Posterior vena cava (tissue), 2 donors: Measurements from ENCODE around the gene CPA5. TPM values are rescaled to one million over a fixed set of nuclear protein-coding genes. Genes with fewer than 3 reads are reported as not detected.

ENCODE experiments used
- DNase-seq: peaks from one replicate; pipeline ENCODE4 v3.0.0-alpha.2; 2020; ENCODE audit warnings: low spot score
- intact Hi-C, 2 donors: fragments of 100-400 bp; cut with DNase I; formaldehyde crosslinking; loops; one replicate each; pipeline versions ENCODE4 v1.14.1 to v1.14.2; 2022 to 2023
- total RNA-seq, 2 donors: library from RNA; stranded (reverse); fragmentation: NEBNext Ultra II Directional; extraction: Animal tissue kit (Norgen Biotek cat#: 25700); gene quantifications; one replicate each; pipeline ENCODE4 v1.2.1, GENCODE V29; 2021
- donor health status: DM: yes; HTN: yes; CAD: no.
- donor health status: DM: yes; HTN: yes; CAD: no.

The CPA5 gene
- total RNA-seq, 2 donors from 2014 or later = not detected

DNA sequence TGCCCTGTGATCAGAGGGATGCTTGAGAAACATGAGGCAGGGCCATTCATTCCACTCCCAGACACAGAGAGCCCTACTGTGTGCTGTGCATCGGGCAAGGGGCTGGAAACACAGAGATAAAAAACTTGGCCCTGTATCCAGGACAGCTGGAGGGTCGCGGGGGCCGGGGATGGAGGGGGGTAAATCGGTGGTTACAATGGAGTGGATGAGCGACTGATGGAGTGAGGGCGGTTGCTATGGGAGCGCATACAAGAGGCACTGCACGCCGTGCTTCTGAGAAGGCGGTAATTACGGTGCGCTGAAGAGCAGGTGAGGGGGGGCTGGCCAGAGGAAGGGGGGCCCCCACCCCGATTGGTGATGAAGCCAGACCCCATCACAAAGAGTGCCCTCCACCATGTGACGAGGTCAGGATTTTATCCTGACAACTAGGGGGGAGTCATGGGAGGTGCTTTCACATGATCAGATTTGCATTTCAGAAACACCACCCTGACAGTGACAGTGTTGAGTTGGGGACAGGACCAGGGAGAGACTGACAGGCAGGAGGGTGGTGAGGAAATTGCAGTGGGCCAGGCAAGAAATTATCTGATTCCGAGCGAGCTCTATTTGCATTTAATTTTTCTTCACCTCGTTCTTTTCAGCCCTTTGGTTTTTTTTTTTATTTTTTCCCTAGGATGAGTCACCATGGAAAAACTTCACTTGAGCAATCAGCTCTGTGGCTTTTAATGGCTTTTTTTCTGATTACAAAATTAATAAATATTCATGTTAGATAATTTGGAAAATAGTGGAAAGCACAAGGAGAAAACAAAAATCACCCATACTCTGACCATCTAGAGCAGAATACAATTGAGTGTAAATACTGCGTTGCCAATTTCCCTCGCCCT is 7.8 kb downstream of the CPA5 start:
- DNase-seq = peak; percentile 55
- intact Hi-C loops = loop anchor here in 1 of 2 donors (5.0 kb wide), 1 partner anchor 70 kb away; no protein-coding TSS in a partner anchor

DNA sequence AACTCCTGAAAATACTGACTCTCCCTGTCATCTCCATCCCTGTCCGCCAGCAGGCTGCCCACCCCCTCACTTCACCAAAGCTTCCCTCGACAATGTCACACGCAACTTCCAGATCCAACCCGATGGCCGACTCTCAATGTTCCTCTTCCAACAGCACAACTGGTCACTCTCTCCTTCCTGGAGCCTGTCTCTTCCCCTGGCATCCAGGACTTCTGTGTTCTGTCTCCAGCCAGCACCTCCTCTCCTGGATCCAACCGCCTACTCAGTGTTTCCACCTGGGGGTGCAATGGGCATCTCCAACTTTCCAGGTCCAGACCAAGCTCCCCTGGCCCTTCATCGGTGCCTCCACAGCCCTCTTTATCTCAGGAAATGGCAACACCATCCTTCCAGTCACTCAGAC is 8.6 kb downstream of the CPA5 start:
- DNase-seq = no peak
- intact Hi-C loops = loop anchor here in 1 of 2 donors (5.0 kb wide), 1 partner anchor 71 kb away; no protein-coding TSS in a partner anchor

DNA sequence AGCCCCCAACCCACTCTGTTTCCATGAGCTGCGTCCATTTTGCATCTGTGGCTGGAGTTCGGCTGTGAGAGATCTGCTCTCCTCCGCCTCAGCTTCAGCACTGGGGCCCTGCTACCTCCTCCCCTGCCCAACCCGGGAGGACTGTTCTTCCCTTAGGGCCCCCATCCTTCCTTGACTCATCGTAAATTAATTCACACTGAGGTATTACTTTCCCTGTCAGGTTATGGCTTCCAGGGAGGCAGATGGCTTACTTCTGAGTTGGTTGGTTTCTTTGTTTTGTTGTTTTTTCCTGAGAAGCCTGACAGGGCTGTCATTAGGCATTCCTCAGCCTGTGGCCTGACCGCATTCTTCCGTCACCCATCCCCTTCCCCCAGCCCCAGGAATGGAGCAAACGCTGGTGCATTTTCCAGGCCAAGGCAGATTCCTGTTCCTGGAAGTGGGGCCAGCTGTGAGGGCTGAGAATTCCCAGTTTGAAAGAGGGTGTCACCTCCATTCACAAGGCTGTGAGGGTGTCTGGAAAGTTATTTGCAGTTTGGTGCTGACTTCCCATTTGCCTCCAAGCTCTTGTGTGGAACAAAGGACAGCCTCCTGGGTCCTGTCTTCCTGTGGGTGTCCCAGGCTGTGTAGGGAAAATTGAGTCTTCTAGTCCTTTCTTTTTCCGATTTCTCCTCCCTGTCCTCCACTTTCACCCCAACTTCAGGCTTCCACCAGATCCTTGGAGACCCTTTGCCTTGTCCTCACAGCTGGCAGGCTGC is 11.7 kb downstream of the CPA5 start:
- intact Hi-C loops = no loop called here
- peak; percentile 78 for DNase-seq

DNA sequence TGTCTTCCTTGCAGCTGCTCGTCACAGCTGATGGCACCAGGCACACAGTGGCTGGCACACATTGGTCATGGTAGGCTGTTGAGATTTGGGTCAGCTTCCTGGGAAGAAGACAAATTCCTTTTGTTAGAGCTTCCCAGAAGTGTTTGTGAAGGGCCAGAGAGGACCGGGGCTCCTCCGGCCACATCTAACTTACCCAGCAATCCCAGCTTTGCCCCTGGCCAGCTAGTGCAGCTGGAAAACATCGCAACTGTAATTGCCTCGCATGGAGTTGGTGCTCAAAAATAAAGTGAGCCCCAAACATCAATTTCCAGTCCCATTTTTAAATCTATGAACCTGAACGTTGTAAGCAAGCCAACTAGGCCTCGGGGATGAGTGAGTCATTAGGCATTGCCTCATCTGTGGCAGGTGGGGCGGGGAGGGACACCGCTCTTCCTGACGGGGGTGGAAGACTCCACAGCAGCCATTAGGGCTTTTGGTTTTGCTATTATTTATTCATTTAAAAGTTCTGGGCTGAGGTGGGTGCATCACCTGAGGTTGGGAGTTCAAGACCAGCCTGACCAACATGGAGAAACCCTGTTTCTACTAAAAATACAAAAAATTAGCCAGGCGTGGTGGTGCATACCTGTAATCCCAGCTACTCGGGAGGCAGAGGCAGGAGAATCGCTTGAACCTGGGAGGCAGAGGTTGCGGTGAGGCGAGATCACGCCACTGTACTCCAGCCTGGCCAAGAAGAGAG is 12.4 kb downstream of the CPA5 start:
- intact Hi-C loops = no loop called here
- DNase-seq = peak; percentile 85

DNA sequence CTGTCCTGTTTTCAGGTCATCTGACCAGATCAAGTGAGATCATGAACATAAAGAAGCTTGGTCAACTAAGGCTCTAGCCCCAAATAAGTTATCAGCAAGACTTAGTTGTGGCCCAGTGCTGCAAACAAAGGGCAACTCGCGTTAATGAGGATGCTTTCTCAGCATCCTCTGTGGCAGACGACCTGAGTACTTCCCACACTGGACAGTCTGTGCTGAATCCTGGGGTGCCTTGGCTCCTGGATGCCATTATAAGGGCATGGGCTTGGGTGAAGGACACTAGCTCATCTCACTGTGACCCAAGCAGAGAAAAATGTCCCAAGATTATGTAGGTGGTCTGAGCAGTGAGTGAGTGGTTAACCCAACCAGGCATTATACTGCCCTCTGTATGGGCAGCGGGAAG is 13.9 kb downstream of the CPA5 start:
- intact Hi-C loops = no loop called here
- no peak for DNase-seq

DNA sequence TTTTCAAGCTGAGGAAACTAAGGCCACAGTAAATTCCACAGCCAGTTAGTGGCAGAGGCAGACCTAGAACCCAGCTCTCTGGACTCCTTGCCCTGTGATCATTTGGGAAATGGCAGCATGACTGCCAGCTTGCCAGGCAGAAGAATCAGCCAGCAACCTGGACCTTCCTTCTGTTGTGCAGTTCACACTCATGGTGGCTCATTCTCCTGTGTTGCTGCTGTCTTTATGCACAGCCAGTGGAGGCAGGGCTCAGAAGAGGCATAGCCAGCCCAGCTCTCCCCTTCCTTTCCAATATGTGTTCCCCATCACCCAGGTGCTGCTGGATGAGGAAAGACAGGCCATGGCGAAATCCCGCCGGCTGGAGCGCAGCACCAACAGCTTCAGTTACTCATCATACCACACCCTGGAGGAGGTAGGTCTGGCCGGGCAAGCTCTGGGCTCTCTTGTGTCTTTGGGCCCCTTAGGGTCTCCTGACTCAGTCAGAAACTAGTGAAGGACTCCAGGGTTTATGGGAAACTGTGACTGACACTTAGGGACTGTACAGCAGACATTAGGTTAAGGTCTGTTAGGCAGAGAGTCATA is 14.8 kb downstream of the CPA5 start:
- intact Hi-C loops = no loop called here
- peak; percentile 45 for DNase-seq

DNA sequence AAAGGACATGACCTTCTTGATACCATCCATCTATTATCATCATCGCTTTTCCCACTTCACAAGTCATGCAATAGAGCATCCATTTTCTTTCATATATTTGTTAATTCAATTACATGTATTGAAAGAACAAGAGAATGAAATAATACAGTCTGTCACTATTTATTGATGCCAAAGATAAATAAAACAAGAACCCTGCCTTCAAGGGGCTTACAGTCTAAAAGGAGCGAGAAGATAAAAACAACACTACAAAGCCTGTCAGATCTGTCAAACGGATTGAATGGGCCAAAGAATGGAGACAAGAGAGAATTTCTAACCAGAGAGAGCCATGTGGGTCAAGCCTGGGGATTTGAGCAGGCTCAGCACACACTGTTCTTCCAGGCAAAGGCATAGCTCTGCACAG is 15.9 kb downstream of the CPA5 start:
- peak; percentile 5 for DNase-seq
- intact Hi-C loops = no loop called here

DNA sequence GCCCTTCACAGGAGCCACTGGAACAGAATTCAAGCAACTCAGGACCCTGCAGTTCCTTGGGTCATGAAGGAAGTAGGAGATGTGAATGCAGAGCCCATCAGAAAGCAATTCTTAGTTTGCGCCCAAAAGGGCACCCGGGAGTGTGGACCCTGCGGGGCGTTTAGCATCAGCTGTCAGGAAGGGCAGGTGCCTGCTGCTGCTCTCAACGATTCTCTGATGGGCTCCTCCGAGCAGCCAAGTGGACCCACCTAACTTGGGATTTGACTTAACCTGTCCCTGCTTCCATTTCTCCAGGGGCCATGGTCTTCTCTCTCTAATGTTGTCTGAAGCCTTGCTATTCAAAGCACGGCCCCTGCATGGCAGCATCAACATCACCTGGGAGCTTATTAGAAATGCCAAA is 17.1 kb downstream of the CPA5 start:
- intact Hi-C loops = no loop called here
- peak; percentile 53 for DNase-seq

DNA sequence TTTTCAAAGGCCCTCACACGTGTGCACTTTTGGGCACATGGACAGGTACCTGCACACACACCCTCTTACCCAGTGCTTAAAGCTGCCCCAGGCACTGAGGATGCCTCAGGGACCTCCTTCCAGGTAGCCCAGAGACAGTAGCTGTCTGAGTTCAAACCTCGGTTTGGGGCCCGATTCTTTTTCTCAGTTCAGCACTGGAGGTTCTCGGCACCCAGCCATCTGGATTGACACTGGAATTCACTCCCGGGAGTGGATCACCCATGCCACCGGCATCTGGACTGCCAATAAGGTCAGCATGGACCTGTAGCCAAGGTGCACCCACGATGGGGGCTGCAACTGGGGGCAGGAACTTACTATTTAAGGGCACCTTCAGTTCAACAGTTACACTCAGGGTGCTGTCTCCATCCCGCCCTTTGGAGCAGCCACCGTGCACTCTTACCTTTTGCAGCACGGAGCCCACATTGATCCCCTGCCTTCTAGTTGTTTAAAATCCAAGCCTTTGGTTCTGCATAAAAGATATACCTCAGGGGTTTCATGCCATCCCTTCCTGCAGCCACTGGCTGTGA is 17.7 kb downstream of the CPA5 start:
- intact Hi-C loops = no loop called here
- DNase-seq = peak; percentile 74

DNA sequence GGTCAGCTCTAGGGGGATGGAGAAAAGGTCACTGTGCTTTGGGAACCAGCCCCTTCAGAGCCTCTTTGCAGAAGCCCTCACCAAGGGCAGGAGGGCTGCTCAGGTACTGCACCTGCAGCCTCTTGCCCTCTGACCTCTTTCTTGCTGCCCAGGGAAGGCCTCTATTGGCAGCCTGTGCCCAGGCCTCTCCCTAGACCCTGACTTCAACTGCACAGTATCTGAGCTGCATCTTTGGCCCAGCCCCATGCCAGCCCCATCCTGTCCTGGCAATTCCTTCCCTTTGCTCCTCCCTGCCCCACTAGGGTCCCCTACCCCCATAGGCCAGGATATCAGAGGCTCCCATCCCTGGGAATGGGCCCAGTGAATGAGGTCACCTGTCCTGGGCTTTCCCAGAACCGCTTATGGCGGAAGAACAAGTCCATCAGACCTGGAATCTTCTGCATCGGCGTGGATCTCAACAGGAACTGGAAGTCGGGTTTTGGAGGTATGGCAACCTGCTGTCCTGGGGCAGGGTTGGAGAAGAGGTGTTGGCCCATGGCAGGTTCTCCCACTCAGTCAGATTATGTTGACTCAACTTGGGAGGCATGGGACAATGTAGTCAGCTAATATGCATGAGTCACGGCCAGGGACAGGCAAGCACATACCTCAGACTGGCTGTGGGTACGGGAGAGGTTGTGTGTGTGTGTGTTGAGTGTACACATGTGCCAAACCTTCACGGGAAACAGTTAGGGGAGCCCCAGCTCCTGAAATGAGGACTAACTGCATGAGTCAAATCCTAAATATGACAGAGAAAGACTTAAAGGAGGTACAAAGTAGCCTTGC is 18.6 kb downstream of the CPA5 start:
- DNase-seq = peak; percentile 65
- intact Hi-C loops = no loop called here

DNA sequence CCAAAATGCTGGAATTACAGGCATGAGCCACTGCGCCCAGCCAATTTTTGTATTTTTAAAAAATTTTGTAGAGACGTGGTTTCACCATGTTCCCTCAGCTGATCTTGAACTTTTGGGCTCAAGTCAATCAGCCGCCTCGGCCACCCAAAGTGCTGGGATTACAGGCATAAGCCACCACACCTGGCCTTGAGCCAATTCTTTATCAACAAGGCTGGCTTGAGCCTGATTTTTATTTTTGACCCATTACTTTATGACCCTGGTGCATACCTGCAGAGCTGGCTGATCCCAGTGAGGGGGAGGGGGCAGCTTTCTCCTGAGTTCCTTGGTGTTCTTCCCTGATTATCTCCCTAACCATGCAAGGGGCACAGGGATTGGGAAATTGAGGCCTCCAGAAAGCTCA is 19.8 kb downstream of the CPA5 start:
- peak; percentile 54 for DNase-seq
- intact Hi-C loops = no loop called here

DNA sequence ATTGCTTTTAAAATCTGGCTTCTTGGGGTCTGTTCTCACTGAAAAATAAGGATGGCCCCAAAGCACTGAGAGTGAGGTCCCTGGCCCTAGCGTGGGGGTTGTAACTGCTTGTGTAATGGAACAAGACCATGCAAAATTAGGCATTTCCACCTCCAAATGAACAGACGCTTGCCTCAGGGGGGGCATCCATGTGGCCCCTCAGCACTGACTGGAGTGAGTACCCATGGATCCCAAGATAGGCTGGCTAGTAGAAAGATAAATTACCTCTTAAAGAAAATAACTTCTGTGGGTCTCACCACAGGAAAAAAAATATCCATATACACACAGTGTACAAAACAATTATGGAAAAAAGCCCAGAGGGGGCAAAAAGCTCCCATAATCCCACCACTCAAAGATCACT is 20.5 kb downstream of the CPA5 start:
- peak; percentile 35 for DNase-seq
- intact Hi-C loops = no loop called here

DNA sequence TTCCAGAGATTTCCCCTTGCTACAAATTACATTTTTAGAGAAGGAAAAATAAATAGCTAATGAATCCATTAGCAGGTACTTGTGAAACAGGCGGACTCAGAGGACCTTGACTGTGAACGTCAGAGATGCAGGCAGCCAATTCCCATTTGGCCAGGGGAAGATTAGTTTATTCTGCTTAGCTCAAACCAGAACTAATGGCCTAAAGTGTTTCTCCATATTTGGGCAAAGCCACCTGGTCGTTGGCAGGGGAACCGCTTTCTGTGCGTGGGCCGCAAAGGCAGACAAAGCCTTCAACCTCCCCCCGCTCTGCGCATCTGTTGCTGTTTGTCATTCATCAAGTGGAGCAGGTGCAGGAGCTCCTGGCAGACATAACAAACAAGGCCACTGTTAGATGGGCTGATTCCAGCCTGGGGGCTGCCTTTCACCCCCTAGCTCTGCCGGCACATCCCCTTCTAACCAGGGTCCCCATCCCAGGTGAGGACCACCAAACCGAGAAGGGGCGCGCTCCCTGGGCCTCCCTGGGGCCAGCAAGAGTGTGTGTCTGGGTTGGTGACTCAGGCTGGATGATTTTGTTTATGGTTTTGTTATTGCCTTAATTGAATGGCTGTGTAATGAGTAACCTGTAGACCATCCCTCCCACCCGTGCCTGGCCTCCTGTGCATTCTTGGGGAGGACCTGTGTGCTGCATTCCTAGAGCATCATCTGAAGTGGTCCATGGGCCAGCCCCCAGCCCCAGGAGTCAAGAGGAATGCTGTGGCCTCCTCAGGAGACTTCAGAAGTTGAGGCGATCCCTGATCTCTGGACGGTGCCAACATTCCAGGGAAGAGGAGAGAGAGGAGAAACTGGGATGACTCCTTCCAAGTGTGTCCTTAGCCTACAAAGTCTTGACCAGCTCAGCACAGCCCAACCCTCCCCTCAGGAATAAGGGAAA is 21.2 kb downstream of the CPA5 start:
- peak; percentile 70 for DNase-seq
- intact Hi-C loops = no loop called here

DNA sequence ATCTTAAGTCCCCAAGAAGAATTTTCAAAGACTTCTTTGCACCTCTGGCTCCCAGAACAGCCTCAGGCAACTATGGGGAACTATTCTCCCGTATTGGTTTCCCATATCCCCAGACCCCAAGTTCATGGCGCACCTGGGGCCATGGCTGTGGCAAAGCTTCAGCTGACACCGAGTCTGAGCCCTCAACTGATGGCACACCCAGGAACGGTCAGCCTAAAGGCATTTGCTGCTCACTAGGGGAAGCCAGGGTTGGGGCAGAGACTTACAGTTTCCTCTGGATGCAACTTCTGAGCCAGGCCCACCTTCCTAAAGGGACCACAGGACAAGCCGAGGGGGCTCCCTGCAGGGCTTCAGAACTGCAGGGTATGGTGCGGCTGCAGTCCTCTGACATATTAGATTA is 21.9 kb downstream of the CPA5 start:
- DNase-seq = peak; percentile 38

DNA sequence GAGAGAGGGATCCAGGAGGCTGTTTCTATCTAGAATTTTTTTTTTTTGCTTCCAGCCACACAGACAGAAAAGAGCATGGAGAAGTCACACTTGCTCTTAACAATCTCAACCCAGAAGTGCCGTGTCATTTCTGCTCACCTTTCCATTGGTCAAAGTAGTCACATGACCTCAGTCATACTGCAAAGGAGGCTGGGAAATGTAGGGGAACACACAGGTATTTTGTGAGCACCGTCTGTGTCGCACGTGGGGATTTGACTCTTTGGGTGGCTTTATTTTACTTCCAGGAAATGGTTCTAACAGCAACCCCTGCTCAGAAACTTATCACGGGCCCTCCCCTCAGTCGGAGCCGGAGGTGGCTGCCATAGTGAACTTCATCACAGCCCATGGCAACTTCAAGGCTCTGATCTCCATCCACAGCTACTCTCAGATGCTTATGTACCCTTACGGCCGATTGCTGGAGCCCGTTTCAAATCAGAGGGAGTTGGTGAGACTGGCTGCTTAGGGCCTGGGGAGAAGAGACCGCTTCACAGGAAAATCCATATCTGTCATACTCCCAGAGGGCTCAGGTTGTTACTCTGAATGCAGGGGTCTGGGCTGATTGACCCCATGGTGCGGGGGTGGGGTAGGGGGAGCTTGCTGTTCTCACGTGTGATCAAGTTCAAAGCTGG is 22.6 kb downstream of the CPA5 start:
- DNase-seq = peak; percentile 66
- intact Hi-C loops = no loop called here

More for the DNA sequence above, 21.9 kb downstream of the CPA5 start:
- intact Hi-C loops = no loop called here

DNA sequence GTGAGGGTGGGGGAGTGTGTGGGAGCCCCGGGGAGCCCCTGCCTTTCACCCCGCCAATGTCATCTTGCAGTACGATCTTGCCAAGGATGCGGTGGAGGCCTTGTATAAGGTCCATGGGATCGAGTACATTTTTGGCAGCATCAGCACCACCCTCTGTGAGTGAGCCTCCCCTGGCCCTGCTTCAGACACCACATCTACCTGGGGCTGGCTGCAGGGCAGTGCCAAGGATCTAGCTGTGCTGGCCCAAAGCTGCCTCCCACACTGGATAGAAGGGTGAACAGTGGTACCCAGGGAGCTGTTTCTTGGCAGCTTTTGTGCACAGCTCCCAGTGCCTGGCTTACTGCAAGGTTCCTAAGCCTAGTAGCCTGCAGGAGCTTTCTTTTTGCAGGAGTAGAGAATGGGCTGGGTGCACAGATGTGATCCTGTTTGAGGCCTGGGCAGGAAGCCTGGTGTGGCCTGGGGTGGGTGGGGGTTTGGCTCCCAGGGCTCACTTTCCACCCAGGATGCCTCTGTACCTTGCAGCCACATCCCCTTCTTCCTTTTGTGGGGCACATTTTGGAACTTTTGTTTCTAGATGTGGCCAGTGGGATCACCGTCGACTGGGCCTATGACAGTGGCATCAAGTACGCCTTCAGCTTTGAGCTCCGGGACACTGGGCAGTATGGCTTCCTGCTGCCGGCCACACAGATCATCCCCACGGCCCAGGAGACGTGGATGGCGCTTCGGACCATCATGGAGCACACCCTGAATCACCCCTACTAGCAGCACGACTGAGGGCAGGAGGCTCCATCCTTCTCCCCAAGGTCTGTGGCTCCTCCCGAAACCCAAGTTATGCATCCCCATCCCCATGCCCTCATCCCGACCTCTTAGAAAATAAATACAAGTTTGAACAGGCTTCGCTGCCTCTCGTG is 23.5 kb downstream of the CPA5 start:
- intact Hi-C loops = no loop called here
- peak; percentile 66 for DNase-seq
